ENCODE data around the gene TYK2.
"Not testable (repeated sequence)": the region's sequence is repeated elsewhere in the genome, so short reads cannot be mapped to it uniquely, and the experiment has no call there.

The TYK2 gene

GRCh38 chr19:10407096-10407495, 26.7 kb upstream of the TYK2 start:
- no peak for DNase-seq

- DNase-seq = no peak
These were observed 25.8 kb upstream of the TYK2 start for GRCh38 chr19:10406191-10406590.

GRCh38 chr19:10404888-10405820, 24.8 kb upstream of the TYK2 start:
- DNase-seq = no peak

- peak; percentile 96 for DNase-seq
These were observed 23.0 kb upstream of the TYK2 start, which contains the start of gene CDC37 for GRCh38 chr19:10403137-10404021. Gene CDC37 (minus strand): TSS chr19:10403542. CDS start chr19:10403479, 63 bp downstream.

GRCh38 chr19:10402441-10403038, 22.2 kb upstream of the TYK2 start:
- DNase-seq = peak; percentile 53

GRCh38 chr19:10399878-10400277, 19.5 kb upstream of the TYK2 start:
- no peak for DNase-seq

GRCh38 chr19:10399340-10399739, 19.0 kb upstream of the TYK2 start:
- DNase-seq = not testable (repeated sequence)

- DNase-seq = no peak
These were observed 18.4 kb upstream of the TYK2 start for GRCh38 chr19:10398819-10399218.

- no peak for DNase-seq
These were observed 15.5 kb upstream of the TYK2 start for GRCh38 chr19:10395917-10396316.

- no peak for DNase-seq
These were observed 15.1 kb upstream of the TYK2 start for GRCh38 chr19:10395436-10395835.

GRCh38 chr19:10395003-10395402, 14.6 kb upstream of the TYK2 start:
- no peak for DNase-seq

GRCh38 chr19:10393137-10393536, 12.8 kb upstream of the TYK2 start:
- no peak for DNase-seq

- no peak for DNase-seq
These were observed 11.7 kb upstream of the TYK2 start for GRCh38 chr19:10392120-10392519.

- DNase-seq = peak; percentile 79
These were observed 10.4 kb upstream of the TYK2 start for GRCh38 chr19:10390652-10391286.

GRCh38 chr19:10389863-10390262, 9.5 kb upstream of the TYK2 start:
- DNase-seq = peak; percentile 32

- DNase-seq = peak; percentile 87
These were observed 8.6 kb upstream of the TYK2 start for GRCh38 chr19:10388957-10389356.

- DNase-seq = peak; percentile 42
These were observed 4.2 kb upstream of the TYK2 start for GRCh38 chr19:10384580-10384979.

GRCh38 chr19:10383223-10383499, 2.8 kb upstream of the TYK2 start:
- not testable (repeated sequence) for DNase-seq

GRCh38 chr19:10379880-10380312, 476 bp downstream of the TYK2 start:
- DNase-seq = no peak

GRCh38 chr19:10378124-10378523, 2.2 kb downstream of the TYK2 start:
- no peak for DNase-seq

GRCh38 chr19:10377140-10377640, 3.2 kb downstream of the TYK2 start:
- DNase-seq = not testable (repeated sequence)

GRCh38 chr19:10374931-10375330, 5.4 kb downstream of the TYK2 start:
- DNase-seq = no peak

GRCh38 chr19:10372690-10373089, 7.7 kb downstream of the TYK2 start:
- DNase-seq = no peak

Data from NCI-H82 (cell line).